Measurements from ENCODE around the gene RAF1.
"Not testable (repeated sequence)": the region's sequence is repeated elsewhere in the genome, so short reads cannot be mapped to it uniquely, and the experiment has no call there.

RAF1 gene

GRCh38 chr3:12643010-12643380 is 20.9 kb downstream of the RAF1 start:
- DNase-seq (ENCODE audit: low read depth in 2 of 2, low spot score in 1 of 2): no peak

GRCh38 chr3:12640853-12641252 is 23.1 kb downstream of the RAF1 start:
- DNase-seq (ENCODE audit: low read depth in 2 of 2, low spot score in 1 of 2): not testable (repeated sequence)

GRCh38 chr3:12638105-12638504 is 25.8 kb downstream of the RAF1 start:
- DNase-seq (ENCODE audit: low read depth in 2 of 2, low spot score in 1 of 2): no peak

- DNase-seq (ENCODE audit: low read depth in 2 of 2, low spot score in 1 of 2): no peak
Measured at GRCh38 chr3:12633108-12633507, 30.8 kb downstream of the RAF1 start.

- DNase-seq (ENCODE audit: low read depth in 2 of 2, low spot score in 1 of 2): no peak
Measured at GRCh38 chr3:12632523-12632922, 31.4 kb downstream of the RAF1 start.

GRCh38 chr3:12630843-12631242 is 33.1 kb downstream of the RAF1 start:
- DNase-seq (ENCODE audit: low read depth in 2 of 2, low spot score in 1 of 2): not testable (repeated sequence)

- DNase-seq (ENCODE audit: low read depth in 2 of 2, low spot score in 1 of 2): no peak
Measured at GRCh38 chr3:12630292-12630691, 33.6 kb downstream of the RAF1 start.

- DNase-seq (ENCODE audit: low read depth in 2 of 2, low spot score in 1 of 2): no peak
Measured at GRCh38 chr3:12629560-12629959, 34.4 kb downstream of the RAF1 start.

GRCh38 chr3:12628813-12629212 is 35.1 kb downstream of the RAF1 start:
- no peak for DNase-seq (ENCODE audit: low read depth in 2 of 2, low spot score in 1 of 2)

- no peak for DNase-seq (ENCODE audit: low read depth in 2 of 2, low spot score in 1 of 2)
Measured at GRCh38 chr3:12627370-12627769, 36.5 kb downstream of the RAF1 start.

- not testable (repeated sequence) for DNase-seq (ENCODE audit: low read depth in 2 of 2, low spot score in 1 of 2)
Measured at GRCh38 chr3:12624964-12625363, 39.0 kb downstream of the RAF1 start.

GRCh38 chr3:12624056-12624455 is 39.9 kb downstream of the RAF1 start:
- no peak for DNase-seq (ENCODE audit: low read depth in 2 of 2, low spot score in 1 of 2)

GRCh38 chr3:12622335-12622734 is 41.6 kb downstream of the RAF1 start:
- DNase-seq (ENCODE audit: low read depth in 2 of 2, low spot score in 1 of 2): no peak

- no peak for DNase-seq (ENCODE audit: low read depth in 2 of 2, low spot score in 1 of 2)
Measured at GRCh38 chr3:12620729-12621128, 43.2 kb downstream of the RAF1 start.

- DNase-seq (ENCODE audit: low read depth in 2 of 2, low spot score in 1 of 2): no peak
Measured at GRCh38 chr3:12620305-12620704, 43.6 kb downstream of the RAF1 start.

GRCh38 chr3:12618426-12618825 is 45.5 kb downstream of the RAF1 start:
- DNase-seq (ENCODE audit: low read depth in 2 of 2, low spot score in 1 of 2): no peak

GRCh38 chr3:12615266-12615665 is 48.7 kb downstream of the RAF1 start:
- DNase-seq (ENCODE audit: low read depth in 2 of 2, low spot score in 1 of 2): no peak

- DNase-seq (ENCODE audit: low read depth in 2 of 2, low spot score in 1 of 2): no peak
Measured at GRCh38 chr3:12613250-12613649, 50.7 kb downstream of the RAF1 start.

GRCh38 chr3:12612514-12613226 is 51.2 kb downstream of the RAF1 start:
- DNase-seq (ENCODE audit: low read depth in 2 of 2, low spot score in 1 of 2): no peak

- no peak for DNase-seq (ENCODE audit: low read depth in 2 of 2, low spot score in 1 of 2)
Measured at GRCh38 chr3:12611117-12611516, 52.8 kb downstream of the RAF1 start.

- DNase-seq (ENCODE audit: low read depth in 2 of 2, low spot score in 1 of 2): no peak
Measured at GRCh38 chr3:12608376-12608775, 55.5 kb downstream of the RAF1 start.

- DNase-seq (ENCODE audit: low read depth in 2 of 2, low spot score in 1 of 2): no peak
Measured at GRCh38 chr3:12603969-12604368, 59.9 kb downstream of the RAF1 start.

GRCh38 chr3:12601072-12601471 is 62.8 kb downstream of the RAF1 start:
- DNase-seq (ENCODE audit: low read depth in 2 of 2, low spot score in 1 of 2): no peak

Data from stimulated activated CD8-positive, alpha-beta memory T cell treated with anti-CD3 and anti-CD28 coated beads, Interleukin-4, amount 100 ng/mL, for 4 hours (primary cell).